OCI-LY1 (cell line): Measurements from ENCODE around the gene TSHZ3.

Source experiments
- H2AFZ ChIP-seq: fragments of 200-600 bp; sonication (generic), shearing (Covaris generic); 2 replicates; pipeline ENCODE4 v1.6.0; 2014; ENCODE audit warnings: antibody characterized with exemption, mild to moderate bottlenecking, low read length
- H3F3A ChIP-seq: fragments of 200-600 bp; sonication (generic), shearing (Covaris generic); 2 replicates; pipeline ENCODE4 v1.6.0; 2014; ENCODE audit warnings: mild to moderate bottlenecking, antibody characterized with exemption, low read length, moderate library complexity; ENCODE audit not compliant: insufficient read depth
- H3K27ac ChIP-seq: fragments of 200-600 bp; sonication (generic); 2 replicates; pipeline ENCODE4 v1.5.1; 2014; ENCODE audit warnings: low read length, mixed run types, mild to moderate bottlenecking, low read depth; ENCODE audit not compliant: poor library complexity, severe bottlenecking
- H3K27me3 ChIP-seq: fragments of 200-600 bp; sonication (generic); 2 replicates; pipeline ENCODE4 v1.6.0; 2014; ENCODE audit warnings: antibody characterized with exemption, mild to moderate bottlenecking, low read length, moderate library complexity; ENCODE audit not compliant: insufficient read depth
- H3K36me3 ChIP-seq: fragments of 200-600 bp; sonication (generic); 2 replicates; pipeline ENCODE4 v1.6.1; 2014; ENCODE audit warnings: mild to moderate bottlenecking, antibody characterized with exemption, low read length, moderate library complexity, mixed read lengths; ENCODE audit not compliant: insufficient read depth
- H3K4me1 ChIP-seq: fragments of 200-600 bp; sonication (generic); 2 replicates; pipeline ENCODE4 v1.5.1; 2014; ENCODE audit warnings: mild to moderate bottlenecking, low read length, moderate library complexity; ENCODE audit not compliant: insufficient read depth, severe bottlenecking
- H3K4me2 ChIP-seq: fragments of 200-600 bp; sonication (generic), shearing (Covaris generic); 2 replicates; pipeline ENCODE4 v1.6.1; 2014; ENCODE audit warnings: low read length
- H3K4me3 ChIP-seq: fragments of 200-600 bp; sonication (generic); 2 replicates; pipeline ENCODE4 v1.5.1; 2014; ENCODE audit warnings: low read length, low read depth, mild to moderate bottlenecking, mixed read lengths; ENCODE audit not compliant: poor library complexity, severe bottlenecking
- H3K79me2 ChIP-seq: fragments of 200-600 bp; shearing (Covaris generic); 2 replicates; pipeline ENCODE4 v1.6.1; 2016; ENCODE audit warnings: mixed run types, low read length, mixed read lengths; ENCODE audit not compliant: insufficient read depth
- H3K9ac ChIP-seq: fragments of 200-600 bp; sonication (generic), shearing (Covaris generic); 2 replicates; pipeline ENCODE4 v1.6.1; 2014; ENCODE audit warnings: mild to moderate bottlenecking, low read length, mixed read lengths
- H3K9me2 ChIP-seq: fragments of 200-600 bp; sonication (generic), shearing (Covaris generic); 2 replicates; pipeline ENCODE4 v1.6.1; 2014; ENCODE audit warnings: low read depth, mild to moderate bottlenecking, low read length, mixed read lengths
- H3K9me3 ChIP-seq: fragments of 200-600 bp; shearing (Covaris generic); 2 replicates; pipeline ENCODE4 v1.6.1; 2014; ENCODE audit warnings: low read length, mixed read lengths
- H4K20me1 ChIP-seq: fragments of 200-600 bp; sonication (generic), shearing (Covaris generic); 2 replicates; pipeline ENCODE4 v1.6.0; 2016; ENCODE audit warnings: mild to moderate bottlenecking, low read length; ENCODE audit not compliant: insufficient read depth
- EZH2 ChIP-seq: fragments of 200-600 bp; sonication (generic), shearing (Covaris generic); IDR thresholded peaks from 2 replicates; pipeline ENCODE4 v1.8.0; 2017; ENCODE audit warnings: borderline replicate concordance, mixed run types, mild to moderate bottlenecking, antibody characterized with exemption, low read length, moderate library complexity, mixed read lengths
- TF ChIP-seq, protein P1 (sequence below): fragments of 200-600 bp; sonication (generic), shearing (Covaris generic); IDR thresholded peaks from 2 replicates; pipeline ENCODE4 v1.5.1; 2017; ENCODE audit warnings: mild to moderate bottlenecking, antibody characterized with exemption, low read length, moderate library complexity, mixed read lengths

TSHZ3 gene

DNA sequence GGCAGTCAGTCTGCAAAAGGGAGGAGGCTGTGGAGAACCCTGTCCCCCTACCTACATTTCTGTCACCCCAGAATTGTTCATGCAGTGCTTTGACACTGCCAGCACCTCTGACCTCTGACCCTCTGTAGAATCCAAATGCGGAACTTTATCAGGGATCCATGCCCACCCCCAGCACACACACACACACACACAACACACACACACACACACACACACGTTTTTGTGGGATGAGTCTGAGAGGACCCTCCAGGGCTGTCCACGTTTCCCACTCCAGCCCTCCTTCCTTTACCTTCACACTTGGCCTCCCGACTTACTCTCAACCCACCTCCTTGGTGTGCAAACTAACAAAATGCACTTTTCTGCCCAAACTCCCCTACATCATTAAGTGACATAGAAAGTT, 42.3 kb upstream of the TSHZ3 start:
- Histone ChIP-seq H3K36me3 (no peaks in the 10 kb centered on the region), H3K27ac (no peak overlapping the region), H3K9me3 (no peaks in the 10 kb centered on the region), H3K9ac (no peak overlapping the region), H3K27me3 (0 out of 2 replicates have a peak, but pooled peaks cover 4% of the 10 kb centered on the region), H3K4me2 (no peak overlapping the region), H4K20me1 (no peaks in the 10 kb centered on the region), H3K9me2 (no peaks in the 10 kb centered on the region), H3F3A (no peaks in the 10 kb centered on the region), H3K4me3 (no peak overlapping the region), H3K4me1 (no peaks in the 10 kb centered on the region), H3K79me2 (no peaks in the 10 kb centered on the region), H2AFZ (no peak overlapping the region)
- TF ChIP-seq, protein P1, sequence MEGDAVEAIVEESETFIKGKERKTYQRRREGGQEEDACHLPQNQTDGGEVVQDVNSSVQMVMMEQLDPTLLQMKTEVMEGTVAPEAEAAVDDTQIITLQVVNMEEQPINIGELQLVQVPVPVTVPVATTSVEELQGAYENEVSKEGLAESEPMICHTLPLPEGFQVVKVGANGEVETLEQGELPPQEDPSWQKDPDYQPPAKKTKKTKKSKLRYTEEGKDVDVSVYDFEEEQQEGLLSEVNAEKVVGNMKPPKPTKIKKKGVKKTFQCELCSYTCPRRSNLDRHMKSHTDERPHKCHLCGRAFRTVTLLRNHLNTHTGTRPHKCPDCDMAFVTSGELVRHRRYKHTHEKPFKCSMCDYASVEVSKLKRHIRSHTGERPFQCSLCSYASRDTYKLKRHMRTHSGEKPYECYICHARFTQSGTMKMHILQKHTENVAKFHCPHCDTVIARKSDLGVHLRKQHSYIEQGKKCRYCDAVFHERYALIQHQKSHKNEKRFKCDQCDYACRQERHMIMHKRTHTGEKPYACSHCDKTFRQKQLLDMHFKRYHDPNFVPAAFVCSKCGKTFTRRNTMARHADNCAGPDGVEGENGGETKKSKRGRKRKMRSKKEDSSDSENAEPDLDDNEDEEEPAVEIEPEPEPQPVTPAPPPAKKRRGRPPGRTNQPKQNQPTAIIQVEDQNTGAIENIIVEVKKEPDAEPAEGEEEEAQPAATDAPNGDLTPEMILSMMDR = no peak
- TF ChIP-seq EZH2 = no peak

DNA sequence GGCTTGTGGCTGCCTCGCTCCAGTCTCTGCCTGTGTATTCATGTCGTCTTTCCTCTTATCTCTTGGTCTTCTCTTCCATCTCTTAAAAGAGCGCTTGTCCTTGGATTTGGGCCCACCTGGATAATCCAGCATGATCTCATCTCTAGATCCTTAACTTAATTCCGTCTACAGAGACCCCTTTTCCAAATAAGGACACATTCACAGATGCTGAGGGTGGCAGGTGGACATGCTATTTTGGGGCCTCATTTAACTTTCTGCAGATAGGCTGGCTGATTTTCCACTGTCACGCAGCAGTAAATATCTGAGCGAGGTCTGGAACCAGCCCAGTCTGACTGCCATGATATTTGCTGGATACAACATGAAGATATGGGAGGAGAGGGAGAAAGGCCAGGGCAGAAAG, 41.5 kb upstream of the TSHZ3 start:
- H3K9ac ChIP-seq = no peak overlapping the region
- H3K27me3 ChIP-seq = 0 out of 2 replicates have a peak, but pooled peaks cover 4% of the 10 kb centered on the region
- H3K4me2 ChIP-seq = no peak overlapping the region
- no peak overlapping the region for H3K27ac ChIP-seq
- H4K20me1 ChIP-seq = no peaks in the 10 kb centered on the region
- H3K36me3 ChIP-seq = no peaks in the 10 kb centered on the region
- H3K9me3 ChIP-seq = no peaks in the 10 kb centered on the region
- TF ChIP-seq, protein P1 = no peak
- no peak for TF ChIP-seq EZH2
- H2AFZ ChIP-seq = no peak overlapping the region
- H3K4me3 ChIP-seq = no peak overlapping the region
- no peaks in the 10 kb centered on the region for H3K9me2 ChIP-seq
- H3F3A ChIP-seq = no peaks in the 10 kb centered on the region
- H3K79me2 ChIP-seq = no peaks in the 10 kb centered on the region
- H3K4me1 ChIP-seq = no peaks in the 10 kb centered on the region

DNA sequence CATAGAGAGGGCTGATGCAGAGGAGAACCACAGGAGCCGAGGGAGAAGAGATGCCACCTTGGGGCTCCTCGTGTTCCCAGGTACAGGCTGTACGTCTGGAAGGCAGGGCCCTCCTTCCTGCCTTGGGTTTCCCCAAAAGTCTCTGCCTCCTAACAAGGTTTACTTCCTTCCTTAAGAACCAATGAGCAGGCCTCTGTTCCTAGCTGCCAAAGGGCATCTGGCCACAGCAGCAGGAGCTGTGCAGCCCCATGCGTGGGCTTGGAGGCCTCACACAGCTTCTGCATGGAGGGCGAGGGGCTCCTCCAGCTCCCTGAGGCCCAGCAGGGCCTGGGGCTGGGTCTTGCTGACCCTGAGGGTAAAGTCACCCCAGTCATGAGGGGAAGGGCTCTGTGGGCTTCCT, 40.6 kb upstream of the TSHZ3 start:
- Histone ChIP-seq H3K79me2 (no peaks in the 10 kb centered on the region), H3K4me2 (no peak overlapping the region), H3K9ac (no peak overlapping the region), H3K9me2 (no peaks in the 10 kb centered on the region), H3K36me3 (no peaks in the 10 kb centered on the region), H3F3A (no peaks in the 10 kb centered on the region), H3K9me3 (no peaks in the 10 kb centered on the region), H4K20me1 (no peaks in the 10 kb centered on the region), H3K27me3 (0 out of 2 replicates have a peak, but pooled peaks cover 4% of the 10 kb centered on the region), H3K4me3 (no peak overlapping the region), H2AFZ (no peak overlapping the region), H3K27ac (no peak overlapping the region), H3K4me1 (no peaks in the 10 kb centered on the region)
- TF ChIP-seq, protein P1 = no peak
- no peak for TF ChIP-seq EZH2
